ENCODE results near the gene SKAP2. TPM values are rescaled to one million over a fixed set of nuclear protein-coding genes. Genes with fewer than 3 reads are reported as not detected.

Gene SKAP2
- total and polyA plus RNA-seq, 2 donors (not counting 3 experiments of a cell fraction or from before 2014, with no cell fraction given), result 4.0 to 27.6 TPM

GRCh38 chr7:26723129-26723528 is 141.3 kb downstream of the SKAP2 start:
- BruUV-seq (replicated peaks), result no TSS peak
- no peak for TF ChIP-seq FOS (IDR thresholded peaks at IDR 0.05; ENCODE audit: borderline replicate concordance, insufficient read depth, low read length)
- TF ChIP-seq POLR2AphosphoS5 (IDR thresholded peaks at IDR 0.05; ENCODE audit: insufficient read depth, low read depth, low read length), result no peak
- no peak for TF ChIP-seq MAX (IDR thresholded peaks at IDR 0.05; ENCODE audit: insufficient read depth, insufficient read length)
- TF ChIP-seq JUN (IDR thresholded peaks at IDR 0.05; ENCODE audit: borderline replicate concordance, insufficient read depth, insufficient read length, low read depth), result no peak
- TF ChIP-seq, protein P1, sequence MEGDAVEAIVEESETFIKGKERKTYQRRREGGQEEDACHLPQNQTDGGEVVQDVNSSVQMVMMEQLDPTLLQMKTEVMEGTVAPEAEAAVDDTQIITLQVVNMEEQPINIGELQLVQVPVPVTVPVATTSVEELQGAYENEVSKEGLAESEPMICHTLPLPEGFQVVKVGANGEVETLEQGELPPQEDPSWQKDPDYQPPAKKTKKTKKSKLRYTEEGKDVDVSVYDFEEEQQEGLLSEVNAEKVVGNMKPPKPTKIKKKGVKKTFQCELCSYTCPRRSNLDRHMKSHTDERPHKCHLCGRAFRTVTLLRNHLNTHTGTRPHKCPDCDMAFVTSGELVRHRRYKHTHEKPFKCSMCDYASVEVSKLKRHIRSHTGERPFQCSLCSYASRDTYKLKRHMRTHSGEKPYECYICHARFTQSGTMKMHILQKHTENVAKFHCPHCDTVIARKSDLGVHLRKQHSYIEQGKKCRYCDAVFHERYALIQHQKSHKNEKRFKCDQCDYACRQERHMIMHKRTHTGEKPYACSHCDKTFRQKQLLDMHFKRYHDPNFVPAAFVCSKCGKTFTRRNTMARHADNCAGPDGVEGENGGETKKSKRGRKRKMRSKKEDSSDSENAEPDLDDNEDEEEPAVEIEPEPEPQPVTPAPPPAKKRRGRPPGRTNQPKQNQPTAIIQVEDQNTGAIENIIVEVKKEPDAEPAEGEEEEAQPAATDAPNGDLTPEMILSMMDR (IDR thresholded peaks at IDR 0.05; ENCODE audit: extremely low read depth in 1 of 2, insufficient read depth in 1 of 2, low read depth in 1 of 2, low read length in 2 of 2), result no peak
- TF ChIP-seq EZH2 (IDR thresholded peaks at IDR 0.05; ENCODE audit: borderline replicate concordance, low read depth, low read length, severe bottlenecking), result no peak
- TF ChIP-seq MYC (IDR thresholded peaks at IDR 0.05; ENCODE audit: low read depth, low read length), result no peak
- no peak for TF ChIP-seq GATA2 (IDR thresholded peaks at IDR 0.05; ENCODE audit: insufficient read depth, insufficient read length, low read depth, low read length)
- no peak for TF ChIP-seq POLR2A (IDR thresholded peaks at IDR 0.05; ENCODE audit: low read depth, low read length)

More at GRCh38 chr7:26723129-26723528, 141.3 kb downstream of the SKAP2 start:
- H3K79me2 ChIP-seq (ENCODE audit: control insufficient read depth, insufficient read depth, low read length), result no peaks in the 10 kb centered on the region
- POLR2A ChIA-PET, result no interaction called here
- no peaks in the 10 kb centered on the region for H3K27me3 ChIP-seq (ENCODE audit: control insufficient read depth in 2 of 2, insufficient read depth in 2 of 2, low read length in 2 of 2)
- H4K20me1 ChIP-seq (replicated peaks; ENCODE audit: control insufficient read depth, extremely low read depth, insufficient read depth, low read length), result no peaks in the 10 kb centered on the region
- no peaks in the 10 kb centered on the region for H3K9me1 ChIP-seq (replicated peaks; ENCODE audit: control insufficient read depth, extremely low read depth, insufficient read depth, low read length)
- FAIRE-seq (peak; percentile 48), DNase-seq (ENCODE audit: low read depth, low spot score) (no peak)
- no peaks in the 10 kb centered on the region for H3K4me1 ChIP-seq (ENCODE audit: control insufficient read depth, extremely low read depth, insufficient read depth, low read length)
- H3K9ac ChIP-seq (replicated peaks; ENCODE audit: extremely low read depth, insufficient read depth, low read length), result no peak overlapping the region
- H3K4me2 ChIP-seq (ENCODE audit: insufficient read depth, low read length), result no peak overlapping the region
- no peaks in the 10 kb centered on the region for H3K36me3 ChIP-seq (ENCODE audit: control insufficient read depth in 2 of 2, extremely low read depth in 1 of 2, insufficient read depth in 2 of 2, low read length in 2 of 2)
- H3K27ac ChIP-seq (ENCODE audit: insufficient read depth, low read depth, low read length), result no peak overlapping the region
- H3K9me3 ChIP-seq (replicated peaks; ENCODE audit: control insufficient read depth, insufficient read depth, low read length), result no peaks in the 10 kb centered on the region
- H2AFZ ChIP-seq (ENCODE audit: low read depth, low read length), result no peak overlapping the region
- CTCF ChIA-PET, result interaction anchor here (0.9 to 1.3 kb wide), 2 partner anchors 9 to 20 kb away, joined by 3 read pairs; no protein-coding TSS in a partner anchor
- dilution Hi-C loops (cut with MboI; ENCODE audit: extremely low pct_ligation_motif_present, low sequenced_read_pairs), result no loop called here
- intact Hi-C loops (cut with micrococcal nuclease), result no loop called here
- H3K4me3 ChIP-seq (replicated peaks in 1 of 3; ENCODE audit: insufficient read depth in 1 of 3, low read depth in 1 of 3, low read length in 3 of 3), result no peak overlapping the region
